BJ (cell line): ENCODE data around the gene RILPL2. TPM values are rescaled to one million over a fixed set of nuclear protein-coding genes. Genes with fewer than 3 reads are reported as not detected.
"Not testable (repeated sequence)": the region's sequence is repeated elsewhere in the genome, so short reads cannot be mapped to it uniquely, and the experiment has no call there.

ENCODE experiments used
- CTCF ChIA-PET: fragments of 350-600 bp; formaldehyde crosslinking; extraction: SDS; loops from one replicate; lab custom pipeline; 2021; ENCODE audit warnings: antibody characterized with exemption, inconsistent platforms; lab: Yijun Ruan, JAX
- POLR2A ChIA-PET: fragments of 300-600 bp; sonication (Branson Sonifier 250); formaldehyde crosslinking; extraction: SDS; loops from one replicate; lab custom pipeline; 2021; ENCODE audit warnings: antibody characterized with exemption; lab: Charles Lee
- DNase-seq: peaks from one replicate; pipeline ENCODE4 v3.0.0-alpha.2; 2011; ENCODE audit warnings: low read depth
- H3K27me3 ChIP-seq: 2 replicates; pipeline ENCODE4 v1.6.0; 2011; ENCODE audit warnings: low read length; ENCODE audit not compliant: control insufficient read depth, insufficient read depth
- H3K36me3 ChIP-seq: 2 replicates; pipeline ENCODE4 v1.5.1; 2011; ENCODE audit warnings: low read length; ENCODE audit not compliant: control insufficient read depth, insufficient read depth
- H3K4me3 ChIP-seq: 2 replicates; pipeline ENCODE4 v1.5.1; 2011; ENCODE audit warnings: low read depth, mild to moderate bottlenecking, control low read depth, low read length
- polyA plus RNA-seq: library from polyadenylated mRNA; depleted of rRNA; stranded (reverse); fragments of >200 nt; gene quantifications from 2 replicates; pipeline ENCODE4 v1.2.3, GENCODE V29; 2011
- TF ChIP-seq, protein P1 (sequence below): IDR thresholded peaks from 2 replicates; pipeline ENCODE4 v1.5.1; 2011; ENCODE audit warnings: low read depth, mild to moderate bottlenecking, control low read depth, inconsistent platforms, low read length, moderate library complexity; ENCODE audit not compliant: insufficient read depth

The RILPL2 gene
- polyA plus RNA-seq, 1 experiment, result 6.8 TPM

DNA sequence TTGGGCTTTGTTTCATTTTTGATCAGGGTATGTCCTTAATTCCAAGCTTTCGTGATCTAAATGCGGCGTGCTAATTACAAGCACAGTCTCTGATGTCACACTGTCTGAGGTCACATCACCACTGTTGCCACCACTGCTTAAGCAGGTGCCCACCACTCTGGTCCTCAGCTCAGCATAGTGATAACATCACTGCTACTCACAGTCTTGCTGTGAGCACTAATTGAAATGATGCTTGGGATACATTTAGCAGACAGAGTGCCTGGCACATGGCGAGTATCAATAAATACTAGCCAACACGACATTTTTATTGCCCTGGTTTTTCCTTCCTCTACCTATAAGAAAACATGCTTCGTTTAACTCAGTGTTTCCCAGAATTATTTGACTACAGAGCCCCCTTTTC is 7.9 kb downstream of the RILPL2 start:
- no peak for DNase-seq
- TF ChIP-seq, protein P1, sequence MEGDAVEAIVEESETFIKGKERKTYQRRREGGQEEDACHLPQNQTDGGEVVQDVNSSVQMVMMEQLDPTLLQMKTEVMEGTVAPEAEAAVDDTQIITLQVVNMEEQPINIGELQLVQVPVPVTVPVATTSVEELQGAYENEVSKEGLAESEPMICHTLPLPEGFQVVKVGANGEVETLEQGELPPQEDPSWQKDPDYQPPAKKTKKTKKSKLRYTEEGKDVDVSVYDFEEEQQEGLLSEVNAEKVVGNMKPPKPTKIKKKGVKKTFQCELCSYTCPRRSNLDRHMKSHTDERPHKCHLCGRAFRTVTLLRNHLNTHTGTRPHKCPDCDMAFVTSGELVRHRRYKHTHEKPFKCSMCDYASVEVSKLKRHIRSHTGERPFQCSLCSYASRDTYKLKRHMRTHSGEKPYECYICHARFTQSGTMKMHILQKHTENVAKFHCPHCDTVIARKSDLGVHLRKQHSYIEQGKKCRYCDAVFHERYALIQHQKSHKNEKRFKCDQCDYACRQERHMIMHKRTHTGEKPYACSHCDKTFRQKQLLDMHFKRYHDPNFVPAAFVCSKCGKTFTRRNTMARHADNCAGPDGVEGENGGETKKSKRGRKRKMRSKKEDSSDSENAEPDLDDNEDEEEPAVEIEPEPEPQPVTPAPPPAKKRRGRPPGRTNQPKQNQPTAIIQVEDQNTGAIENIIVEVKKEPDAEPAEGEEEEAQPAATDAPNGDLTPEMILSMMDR, result no peak
- ChIA-PET CTCF (no interaction called here), POLR2A (no interaction called here)
- Histone ChIP-seq H3K36me3 (peaks cover 6% of the 10 kb centered on the region), H3K4me3 (no peak overlapping the region), H3K27me3 (no peaks in the 10 kb centered on the region)

DNA sequence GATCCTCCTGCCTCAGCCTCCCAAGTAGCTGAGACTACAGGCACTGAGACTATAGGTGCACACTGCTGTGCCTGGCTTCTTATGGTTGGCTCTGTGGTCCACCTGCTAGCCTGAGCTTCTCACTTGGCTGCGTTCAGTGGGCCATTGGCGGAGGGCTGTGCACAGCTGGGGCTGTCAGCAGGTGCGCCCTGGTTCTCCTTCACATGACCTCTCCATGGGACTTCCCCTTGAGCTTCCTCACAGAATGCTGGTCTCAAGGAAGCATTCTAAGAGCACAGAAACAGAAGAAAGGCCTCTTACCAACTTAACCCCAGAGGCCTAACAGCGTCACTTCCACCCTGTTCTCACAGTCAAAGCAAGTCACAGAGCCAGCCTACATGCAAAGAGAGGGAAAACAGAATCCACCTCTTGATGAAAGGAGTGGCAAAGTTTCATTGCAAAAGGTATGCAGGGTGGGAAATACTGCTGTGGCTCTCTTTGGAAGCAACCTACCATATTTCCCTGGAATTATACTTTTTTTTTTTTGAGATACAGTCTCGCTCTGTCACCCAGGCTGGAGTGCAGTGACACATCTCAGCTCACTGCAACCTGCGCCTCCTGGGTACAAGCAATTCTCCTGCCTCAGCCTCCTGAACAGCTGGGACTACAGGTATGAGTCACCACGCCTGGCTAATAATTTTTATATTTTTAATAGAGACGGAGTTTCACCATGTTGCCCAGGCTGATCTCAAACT is 9.3 kb downstream of the RILPL2 start:
- Histone ChIP-seq H3K4me3 (no peak overlapping the region), H3K36me3 (peaks cover 8% of the 10 kb centered on the region), H3K27me3 (no peaks in the 10 kb centered on the region)
- TF ChIP-seq, protein P1, result no peak
- POLR2A ChIA-PET, result no interaction called here
- CTCF ChIA-PET, result no interaction called here
- no peak for DNase-seq

DNA sequence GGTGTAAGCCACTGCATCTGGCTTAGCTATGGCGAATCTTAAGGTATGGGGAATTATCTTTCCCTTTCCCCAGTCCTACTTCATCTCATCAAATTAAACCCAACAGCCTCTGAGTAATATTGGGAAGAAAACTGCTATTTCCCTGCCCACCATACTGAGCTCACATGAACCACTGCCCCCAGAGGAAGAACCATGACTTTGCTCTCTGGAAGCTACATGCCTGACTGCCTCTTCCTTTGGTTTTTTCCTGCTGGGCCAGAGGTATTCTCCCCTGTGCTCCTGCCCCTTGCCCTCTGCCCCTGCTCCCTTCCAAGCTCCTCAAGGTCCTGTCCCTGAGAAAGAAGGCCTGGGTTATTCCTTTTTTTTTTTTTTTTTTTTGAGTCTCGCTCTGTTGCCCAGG is 15.2 kb downstream of the RILPL2 start:
- POLR2A ChIA-PET, result interaction anchor here (0.6 kb wide), 1 partner anchor 38 kb away, joined by 5 read pairs; no protein-coding TSS in a partner anchor
- TF ChIP-seq, protein P1, result no peak
- Histone ChIP-seq H3K27me3 (no peaks in the 10 kb centered on the region), H3K4me3 (no peak overlapping the region), H3K36me3 (peaks cover 2% of the 10 kb centered on the region; the same call in 1 of the 2 replicates)
- DNase-seq, result no peak
- CTCF ChIA-PET, result interaction anchor here (0.7 to 1.6 kb wide), 3 partner anchors 11 to 55 kb away, joined by 3 to 4 read pairs (median 3); no protein-coding TSS in a partner anchor

DNA sequence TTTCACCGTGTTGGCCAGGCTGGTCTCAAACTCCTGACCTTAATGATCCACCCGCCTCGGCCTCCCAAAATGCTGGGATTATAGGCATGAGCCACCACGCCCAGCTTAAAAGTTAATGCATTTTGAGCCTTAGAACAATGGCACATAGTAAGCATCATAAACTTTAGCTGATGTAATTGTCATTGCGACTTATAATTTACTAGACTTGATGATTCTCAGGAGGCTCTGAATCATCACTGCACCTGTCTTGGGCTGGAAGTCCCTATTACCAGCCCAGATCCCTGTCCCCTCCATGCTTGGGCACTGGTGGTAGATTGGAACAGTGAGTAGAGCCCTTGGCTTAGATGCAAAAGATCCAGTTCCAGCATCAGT is 26.5 kb downstream of the RILPL2 start:
- TF ChIP-seq, protein P1, result no peak
- H3K36me3 ChIP-seq, result peaks cover 16% of the 10 kb centered on the region
- H3K27me3 ChIP-seq, result no peaks in the 10 kb centered on the region
- CTCF ChIA-PET, result interaction anchor here (1.1 to 1.2 kb wide), 2 partner anchors 11 to 13 kb away, joined by 3 to 4 read pairs; no protein-coding TSS in a partner anchor
- no peak overlapping the region for H3K4me3 ChIP-seq
- DNase-seq, result no peak
- POLR2A ChIA-PET, result no interaction called here

DNA sequence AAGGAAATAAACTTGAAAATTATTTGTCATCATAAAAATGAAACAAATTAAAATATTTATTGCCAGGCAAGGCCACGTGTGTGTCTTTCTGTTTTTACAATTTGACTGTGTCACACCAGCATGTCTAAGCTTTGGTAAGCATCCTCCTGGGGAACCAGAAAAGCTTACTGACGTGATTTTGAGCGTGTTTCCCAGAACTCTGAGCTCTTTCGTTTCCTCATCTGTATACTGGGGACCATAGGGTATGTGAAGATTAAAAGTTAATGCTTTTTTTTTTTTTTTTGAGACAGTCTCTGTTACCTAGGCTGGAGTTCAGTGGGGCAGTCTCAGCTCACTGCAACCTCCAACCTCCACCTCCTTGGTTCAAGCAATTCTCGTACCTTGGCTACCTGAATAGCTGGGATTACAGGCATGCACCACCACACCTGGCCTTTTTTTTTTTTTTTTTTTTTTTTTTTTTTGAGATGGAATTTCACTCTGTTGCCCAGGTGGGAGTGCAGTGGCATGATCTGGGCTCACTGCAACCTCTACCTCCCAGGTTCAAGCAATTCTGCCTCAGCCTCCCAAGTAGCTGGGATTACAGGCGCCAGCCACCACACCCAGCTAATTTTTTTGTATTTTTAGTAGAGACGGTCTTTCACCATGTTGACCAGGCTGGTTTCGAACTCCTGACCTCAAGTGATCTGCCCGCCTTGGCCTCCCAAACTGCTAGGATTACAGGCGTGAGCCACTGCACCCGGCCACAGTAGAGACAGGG is 27.0 kb downstream of the RILPL2 start:
- CTCF ChIA-PET, result interaction anchor here (0.6 to 1.2 kb wide), 2 partner anchors 11 to 132 kb away, joined by 4 to 6 read pairs; no protein-coding TSS in a partner anchor
- POLR2A ChIA-PET, H3K27me3 ChIP-seq, H3K4me3 ChIP-seq, DNase-seq: not testable (repeated sequence)
- H3K36me3 ChIP-seq, result peaks cover 19% of the 10 kb centered on the region

DNA sequence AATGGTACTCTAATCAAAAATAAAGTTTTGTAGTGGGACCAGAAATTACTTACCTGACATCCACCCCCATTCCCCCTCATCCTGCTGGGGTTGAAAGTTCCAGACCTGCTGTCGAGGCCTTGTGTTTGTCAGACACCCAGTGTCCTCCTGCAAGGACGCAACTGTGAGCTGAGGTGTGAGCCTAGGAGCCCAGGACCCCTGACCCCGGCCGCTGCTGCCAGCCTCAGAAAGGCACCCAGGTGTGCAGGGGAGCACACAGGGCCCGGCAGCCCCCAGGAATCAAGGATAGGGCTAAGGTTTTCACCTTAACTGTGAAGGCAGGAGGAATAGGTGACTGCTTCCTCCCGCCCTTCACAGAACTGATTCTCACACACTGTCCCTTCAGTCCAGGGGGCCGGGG is 27.9 kb downstream of the RILPL2 start:
- POLR2A ChIA-PET, result not testable (repeated sequence)

DNA sequence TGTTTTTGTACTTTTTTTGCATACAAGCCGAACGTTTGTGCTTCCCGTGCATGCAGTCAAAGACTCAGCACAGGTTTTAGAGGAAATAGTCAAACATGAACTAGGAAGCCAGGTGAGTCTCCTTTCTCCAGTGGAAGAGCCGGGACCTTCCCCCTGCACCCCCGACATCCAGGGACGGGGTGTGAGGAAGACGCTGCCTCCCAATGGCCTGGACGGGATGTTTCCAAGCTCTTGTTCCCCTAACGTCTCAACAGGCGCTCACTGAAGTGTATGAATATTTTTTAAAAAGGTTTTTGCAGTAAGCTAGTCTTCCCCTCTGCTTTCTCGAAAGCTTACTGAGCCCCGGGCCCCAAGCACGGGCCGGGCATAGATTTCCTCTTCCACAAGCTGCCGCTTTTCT is 28.6 kb downstream of the RILPL2 start:
- DNase-seq, POLR2A ChIA-PET, CTCF ChIA-PET, H3K27me3 ChIP-seq, H3K4me3 ChIP-seq: not testable (repeated sequence)
- H3K36me3 ChIP-seq, result peaks cover 30% of the 10 kb centered on the region

More for the DNA sequence above, 27.9 kb downstream of the RILPL2 start:
- CTCF ChIA-PET, result interaction anchor here (0.6 to 1.2 kb wide), 2 partner anchors 10 to 132 kb away, joined by 4 to 6 read pairs; no protein-coding TSS in a partner anchor
- not testable (repeated sequence) for H3K4me3 ChIP-seq, H3K27me3 ChIP-seq, DNase-seq
- H3K36me3 ChIP-seq, result peaks cover 26% of the 10 kb centered on the region

DNA sequence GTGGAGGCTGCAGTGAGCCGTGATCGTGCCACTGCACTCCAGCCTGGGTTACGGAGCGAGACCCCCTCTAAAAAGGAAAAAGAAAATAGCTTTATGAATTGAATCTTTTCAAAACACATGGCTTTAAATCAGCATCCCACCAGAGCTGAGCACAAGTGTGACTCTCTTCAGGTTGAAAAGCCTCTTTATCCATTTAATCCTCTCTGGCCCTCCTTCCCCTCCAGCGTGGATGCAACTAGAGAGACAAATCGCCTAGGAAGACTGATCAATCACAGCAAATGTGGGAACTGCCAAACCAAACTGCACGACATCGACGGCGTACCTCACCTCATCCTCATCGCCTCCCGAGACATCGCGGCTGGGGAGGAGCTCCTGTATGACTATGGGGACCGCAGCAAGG is 29.2 kb downstream of the RILPL2 start:
- H3K4me3 ChIP-seq, DNase-seq, H3K27me3 ChIP-seq, POLR2A ChIA-PET: not testable (repeated sequence)
- H3K36me3 ChIP-seq, result peaks cover 31% of the 10 kb centered on the region
- CTCF ChIA-PET, result interaction anchor here (1.1 to 1.7 kb wide), 2 partner anchors 12 to 41 kb away, joined by 3 to 6 read pairs; no protein-coding TSS in a partner anchor
